Stimulated activated CD4-positive, alpha-beta T cell treated with anti-CD3 and anti-CD28 coated beads, Interleukin-4, amount 100 ng/mL, for 4 hours (primary cell): ENCODE data around the gene HBB.
"Not testable (repeated sequence)": the region's sequence is repeated elsewhere in the genome, so short reads cannot be mapped to it uniquely, and the experiment has no call there.

Experiments
- DNase-seq, 2 experiments: peaks; one replicate each; pipeline ENCODE4 v3.0.0-alpha.2; 2020

HBB gene

DNA sequence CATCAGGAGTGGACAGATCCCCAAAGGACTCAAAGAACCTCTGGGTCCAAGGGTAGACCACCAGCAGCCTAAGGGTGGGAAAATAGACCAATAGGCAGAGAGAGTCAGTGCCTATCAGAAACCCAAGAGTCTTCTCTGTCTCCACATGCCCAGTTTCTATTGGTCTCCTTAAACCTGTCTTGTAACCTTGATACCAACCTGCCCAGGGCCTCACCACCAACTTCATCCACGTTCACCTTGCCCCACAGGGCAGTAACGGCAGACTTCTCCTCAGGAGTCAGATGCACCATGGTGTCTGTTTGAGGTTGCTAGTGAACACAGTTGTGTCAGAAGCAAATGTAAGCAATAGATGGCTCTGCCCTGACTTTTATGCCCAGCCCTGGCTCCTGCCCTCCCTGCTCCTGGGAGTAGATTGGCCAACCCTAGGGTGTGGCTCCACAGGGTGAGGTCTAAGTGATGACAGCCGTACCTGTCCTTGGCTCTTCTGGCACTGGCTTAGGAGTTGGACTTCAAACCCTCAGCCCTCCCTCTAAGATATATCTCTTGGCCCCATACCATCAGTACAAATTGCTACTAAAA, at the start of gene HBB:
Gene HBB (minus strand): TSS at position 340 of the 579 bp plus-strand sequence. CDS start 50 bp downstream, at position 290.
- DNase-seq: no peak

DNA sequence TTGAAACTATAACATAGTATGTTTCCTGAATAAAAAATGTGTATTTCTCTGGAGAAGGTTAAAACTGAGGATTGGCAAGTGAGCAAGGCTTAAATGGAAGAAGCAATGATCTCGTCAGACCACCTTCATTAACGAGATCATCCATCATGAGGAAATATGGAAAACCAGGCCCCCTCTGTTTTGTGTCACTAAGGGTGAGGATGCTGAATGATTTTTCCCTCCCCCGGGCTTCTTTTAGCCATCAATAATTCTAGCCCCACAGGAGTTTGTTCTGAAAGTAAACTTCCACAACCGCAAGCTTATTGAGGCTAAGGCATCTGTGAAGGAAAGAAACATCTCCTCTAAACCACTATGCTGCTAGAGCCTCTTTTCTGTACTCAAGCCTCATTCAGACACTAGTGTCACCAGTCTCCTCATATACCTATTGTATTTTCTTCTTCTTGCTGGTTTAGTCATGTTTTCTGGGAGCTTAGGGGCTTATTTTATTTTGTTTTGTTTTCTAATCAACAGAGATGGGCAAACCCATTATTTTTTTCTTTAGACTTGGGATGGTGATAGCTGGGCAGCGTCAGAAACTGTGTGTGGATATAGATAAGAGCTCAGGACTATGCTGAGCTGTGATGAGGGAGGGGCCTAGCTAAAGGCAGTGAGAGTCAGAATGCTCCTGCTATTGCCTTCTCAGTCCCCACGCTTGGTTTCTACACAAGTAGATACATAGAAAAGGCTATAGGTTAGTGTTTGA, 48.7 kb upstream of the HBB start:
- no peak for DNase-seq

DNA sequence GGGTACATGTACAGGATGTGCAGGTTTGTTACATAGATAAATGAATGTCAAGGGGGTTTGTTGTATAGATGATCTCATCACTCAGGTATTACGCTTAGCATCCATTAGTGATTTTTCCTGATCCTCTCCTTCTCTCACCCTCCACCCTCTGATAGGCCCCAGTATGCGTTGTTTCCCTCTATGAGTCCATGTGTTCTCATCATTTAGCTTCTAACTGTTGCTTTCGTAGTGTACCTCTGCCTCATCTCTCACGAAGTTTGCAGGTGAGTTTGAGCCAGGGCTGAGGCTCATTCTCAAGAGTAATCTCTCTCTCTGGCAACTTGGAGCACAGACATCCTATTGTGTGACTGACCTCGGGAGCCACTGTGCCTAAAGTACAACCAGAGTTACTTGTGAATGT, 47.5 kb upstream of the HBB start:
- no peak for DNase-seq

DNA sequence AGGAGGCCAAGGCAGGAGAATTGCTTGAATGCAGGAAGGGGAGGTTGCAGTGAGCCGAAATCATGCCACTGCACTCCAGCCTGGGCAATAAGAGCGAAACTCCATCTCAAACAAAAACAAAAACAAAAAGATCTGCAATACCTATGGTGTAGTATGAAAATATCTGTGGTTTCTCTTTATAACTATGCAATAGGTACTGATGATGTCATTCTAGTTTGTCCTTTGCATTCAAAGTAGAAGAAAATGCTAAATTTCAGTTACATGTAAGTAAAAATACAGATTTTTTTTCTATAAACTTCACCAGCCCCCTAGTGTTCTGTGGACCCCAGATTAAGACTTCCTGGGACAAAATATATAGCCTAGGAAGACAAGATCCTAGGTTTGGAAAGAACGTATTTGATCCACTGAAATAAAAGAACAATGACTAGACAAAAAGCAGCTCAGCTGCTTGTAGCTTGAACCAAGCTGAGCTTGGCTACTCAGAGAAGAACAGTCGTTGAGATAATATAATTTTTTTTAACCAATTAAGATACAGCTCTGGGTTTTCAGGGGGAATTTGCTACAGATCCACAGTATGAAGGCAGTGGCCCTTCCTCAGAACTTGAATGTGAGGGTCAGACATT, 45.6 kb upstream of the HBB start:
- DNase-seq: no peak

DNA sequence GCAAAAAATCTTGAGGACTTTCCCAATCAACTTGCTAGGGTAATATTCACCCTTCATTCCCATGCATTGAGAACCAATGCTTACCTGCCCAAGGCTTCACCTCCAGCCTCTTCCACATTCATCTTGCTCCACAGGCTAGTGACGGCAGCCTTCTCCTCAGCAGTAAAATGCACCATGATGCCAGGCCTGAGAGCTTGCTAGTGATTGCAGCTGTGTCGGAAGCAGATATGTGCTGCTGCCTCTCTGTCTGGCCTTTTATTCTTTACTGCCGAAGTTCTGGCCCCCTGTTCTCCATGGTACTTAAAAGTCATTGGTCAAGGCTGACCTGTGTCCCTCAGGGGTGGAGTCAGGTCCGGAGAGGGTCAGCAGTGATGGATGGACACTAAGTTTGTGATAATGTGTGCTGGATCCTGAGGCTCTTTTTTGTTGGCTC, 42.9 kb upstream of the HBB start, which contains the start of gene HBE1:
Gene HBE1 (minus strand): TSS at position 231 of the 433 bp plus-strand sequence. CDS start 55 bp downstream, at position 176.
- DNase-seq: no peak

DNA sequence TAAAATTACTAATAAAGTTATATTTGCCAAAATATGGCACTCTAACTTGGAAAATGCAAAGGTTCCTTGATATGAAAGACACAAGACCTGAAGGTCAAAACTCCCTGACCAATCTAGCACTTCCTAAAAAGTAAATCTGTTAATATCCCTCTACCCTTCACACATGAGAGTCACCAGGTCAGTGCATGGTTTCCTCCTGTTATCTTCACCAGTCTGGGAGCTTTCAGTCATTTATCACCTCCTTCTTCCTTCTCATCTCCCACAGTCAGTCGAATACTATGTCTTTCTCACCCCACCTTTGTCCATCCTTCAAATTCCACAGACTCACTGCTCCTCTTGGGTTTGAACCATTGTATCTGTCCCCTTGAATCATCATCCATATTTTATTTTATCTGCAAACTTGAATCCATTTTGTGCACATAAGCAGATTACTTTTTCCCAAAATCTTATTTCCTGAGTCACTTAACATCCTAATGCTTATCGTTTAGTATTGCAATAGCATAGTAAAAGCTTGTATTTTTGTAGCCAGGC, 40.2 kb upstream of the HBB start:
- no peak for DNase-seq

DNA sequence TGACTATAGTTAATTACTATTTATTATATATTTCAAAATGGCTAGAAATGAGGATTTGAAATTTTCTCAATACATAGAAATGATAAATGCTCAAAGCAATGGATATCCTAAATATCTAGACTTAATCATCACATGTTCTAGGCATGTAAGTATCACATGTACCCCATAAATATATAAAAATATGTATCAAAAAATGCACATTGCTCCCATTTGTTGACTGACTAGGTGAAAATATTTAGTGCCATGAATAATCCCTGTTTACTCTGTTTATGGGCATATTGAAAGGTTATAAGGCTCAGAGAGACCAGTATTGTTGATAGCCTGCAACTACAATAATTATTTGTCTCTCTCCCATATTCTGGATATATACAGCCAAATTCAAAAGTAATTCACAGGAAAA, 39.7 kb upstream of the HBB start:
- DNase-seq: no peak

DNA sequence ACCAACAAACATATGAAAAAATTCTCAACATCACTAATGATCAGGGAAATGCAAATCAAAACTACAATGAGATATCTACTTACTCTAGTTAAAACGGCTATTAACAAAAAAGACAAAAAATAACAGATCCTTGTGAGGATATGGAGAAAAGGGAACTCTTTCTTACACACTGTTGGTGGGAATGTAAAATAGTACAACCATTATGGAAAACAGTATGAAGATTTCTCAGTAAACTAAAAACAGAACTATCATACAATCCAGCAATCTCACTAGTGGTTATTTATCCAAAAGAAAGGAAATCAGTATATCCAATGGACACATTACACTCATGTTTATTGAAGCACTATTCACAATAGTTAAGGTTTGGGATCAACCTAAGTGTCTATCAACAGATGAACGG, 39.0 kb upstream of the HBB start:
- DNase-seq: no peak

DNA sequence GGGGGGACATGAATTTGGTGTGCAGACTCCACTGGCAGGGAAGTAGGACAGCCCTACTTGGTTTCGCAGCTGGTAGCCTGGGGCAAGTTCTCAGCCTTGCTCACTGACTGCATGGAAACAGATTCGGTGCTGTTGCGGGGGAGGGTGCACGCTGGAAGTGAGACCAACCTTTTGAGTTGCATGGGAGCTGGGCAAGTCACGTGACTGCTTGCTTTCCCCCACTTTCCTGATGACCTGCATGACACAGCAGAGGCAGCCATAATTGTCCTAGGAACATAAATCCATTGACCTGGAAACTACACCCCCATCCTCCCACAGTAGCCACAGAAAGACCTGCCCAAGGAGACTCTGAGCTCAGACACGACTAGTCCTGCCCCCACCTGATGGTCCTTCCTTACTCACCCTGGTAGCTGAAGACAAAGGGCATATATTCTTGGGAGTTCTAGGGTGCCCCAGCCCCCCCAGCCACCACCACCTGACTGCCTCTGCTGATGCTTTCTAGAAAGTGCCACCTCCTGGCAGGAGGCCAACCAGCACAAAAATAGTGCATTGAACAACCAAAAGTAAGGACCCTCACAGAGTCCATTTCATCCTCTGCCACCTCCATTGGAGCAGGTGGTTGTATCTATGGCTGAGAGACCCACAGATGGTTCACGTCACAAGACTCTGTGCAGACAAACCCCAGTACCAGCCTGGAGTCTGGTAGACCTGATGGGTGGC, 31.8 kb upstream of the HBB start:
- no peak for DNase-seq

DNA sequence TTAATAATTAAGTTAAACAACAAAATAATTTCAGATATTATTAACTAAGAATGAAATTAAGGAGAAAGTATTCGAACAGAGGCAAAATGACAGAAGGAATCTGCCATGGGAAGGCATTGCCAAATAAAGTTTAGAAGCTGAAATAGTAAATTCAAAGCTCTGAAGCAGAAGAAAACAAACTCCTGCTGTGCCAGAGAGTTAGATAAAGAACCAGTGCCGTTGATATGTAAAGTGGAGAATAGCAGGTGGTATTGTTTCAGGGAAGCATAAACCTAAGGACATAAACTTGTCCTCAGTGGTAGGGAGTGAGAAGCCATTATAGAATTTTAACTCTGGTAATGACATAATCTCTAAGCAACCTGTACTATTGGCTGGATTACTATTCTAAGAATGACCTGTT, 30.4 kb upstream of the HBB start:
- no peak for DNase-seq

DNA sequence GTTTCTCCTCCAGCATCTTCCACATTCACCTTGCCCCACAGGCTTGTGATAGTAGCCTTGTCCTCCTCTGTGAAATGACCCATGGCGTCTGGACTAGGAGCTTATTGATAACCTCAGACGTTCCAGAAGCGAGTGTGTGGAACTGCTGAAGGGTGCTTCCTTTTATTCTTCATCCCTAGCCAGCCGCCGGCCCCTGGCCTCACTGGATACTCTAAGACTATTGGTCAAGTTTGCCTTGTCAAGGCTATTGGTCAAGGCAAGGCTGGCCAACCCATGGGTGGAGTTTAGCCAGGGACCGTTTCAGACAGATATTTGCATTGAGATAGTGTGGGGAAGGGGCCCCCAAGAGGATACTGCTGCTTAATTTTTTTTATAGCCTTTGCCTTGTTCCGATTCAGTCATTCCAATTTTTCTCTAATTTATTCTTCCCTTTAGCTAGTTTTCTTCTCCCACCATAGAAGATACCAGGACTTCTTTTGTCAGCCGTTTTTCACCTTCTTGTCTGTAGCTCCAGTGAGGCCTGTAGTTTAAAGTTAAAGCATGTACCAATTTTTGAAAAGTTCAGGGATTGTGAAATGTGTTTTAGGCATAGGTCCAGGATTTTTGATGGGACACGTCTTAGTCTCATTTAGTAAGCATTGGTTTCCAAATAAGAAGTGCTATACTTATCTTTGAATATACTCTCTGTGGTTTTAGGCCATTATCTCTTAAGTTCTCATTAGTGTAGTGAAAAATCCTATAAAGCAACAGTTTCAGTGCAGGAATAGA, 28.0 kb upstream of the HBB start, which contains the start of gene HBG2:
Gene HBG2 (minus strand): TSS at position 136 of the 768 bp plus-strand sequence. CDS start 53 bp downstream, at position 83.
- DNase-seq: not testable (repeated sequence)

DNA sequence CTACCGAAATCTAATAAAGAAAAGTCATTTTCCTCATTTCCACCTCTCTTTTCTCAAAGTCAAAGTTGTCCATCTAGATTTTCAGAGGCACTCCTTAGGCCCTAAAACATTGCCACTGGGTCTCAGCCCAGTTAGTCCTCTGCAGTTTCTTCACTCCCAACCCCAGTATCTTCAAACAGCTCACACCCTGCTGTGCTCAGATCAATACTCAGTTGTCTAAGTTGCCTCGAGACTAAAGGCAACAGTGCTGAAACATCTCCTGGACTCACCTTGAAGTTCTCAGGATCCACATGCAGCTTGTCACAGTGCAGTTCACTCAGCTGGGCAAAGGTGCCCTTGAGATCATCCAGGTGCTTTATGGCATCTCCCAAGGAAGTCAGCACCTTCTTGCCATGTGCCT, 27.2 kb upstream of the HBB start:
- DNase-seq: not testable (repeated sequence)

DNA sequence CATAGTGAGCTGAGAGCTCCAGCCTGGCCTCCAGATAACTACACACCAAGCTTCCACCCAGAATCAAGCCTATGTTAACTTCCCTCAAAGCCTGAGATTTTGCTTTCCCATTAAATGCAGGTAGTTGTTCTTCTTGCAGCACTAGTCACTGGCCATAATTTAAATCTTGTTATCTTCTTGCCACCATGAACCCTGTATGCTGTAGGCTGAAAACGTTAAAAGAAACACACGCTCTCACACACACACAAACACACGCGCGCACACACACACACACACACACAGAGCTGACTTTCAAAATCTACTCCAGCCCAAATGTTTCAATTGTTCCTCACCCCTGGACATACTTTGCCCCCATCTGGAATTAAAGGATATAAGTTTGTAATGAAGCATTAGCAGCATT, 26.6 kb upstream of the HBB start:
- not testable (repeated sequence) for DNase-seq

DNA sequence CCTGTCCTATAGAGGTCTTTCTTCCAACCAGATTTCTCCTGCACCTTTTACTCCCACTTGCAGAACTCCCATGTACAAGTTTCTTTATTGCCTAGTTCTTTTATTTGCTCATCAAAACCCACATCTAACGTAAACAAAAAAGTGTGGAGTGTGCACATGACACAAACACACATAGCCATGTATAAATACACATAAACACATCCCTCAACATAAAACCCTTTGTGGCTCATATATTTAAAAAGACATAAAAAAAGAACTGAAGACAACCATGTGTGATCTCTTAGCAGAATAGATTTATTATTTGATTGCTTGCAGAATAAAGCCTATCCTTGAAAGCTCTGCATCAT, 26.0 kb upstream of the HBB start:
- no peak for DNase-seq

DNA sequence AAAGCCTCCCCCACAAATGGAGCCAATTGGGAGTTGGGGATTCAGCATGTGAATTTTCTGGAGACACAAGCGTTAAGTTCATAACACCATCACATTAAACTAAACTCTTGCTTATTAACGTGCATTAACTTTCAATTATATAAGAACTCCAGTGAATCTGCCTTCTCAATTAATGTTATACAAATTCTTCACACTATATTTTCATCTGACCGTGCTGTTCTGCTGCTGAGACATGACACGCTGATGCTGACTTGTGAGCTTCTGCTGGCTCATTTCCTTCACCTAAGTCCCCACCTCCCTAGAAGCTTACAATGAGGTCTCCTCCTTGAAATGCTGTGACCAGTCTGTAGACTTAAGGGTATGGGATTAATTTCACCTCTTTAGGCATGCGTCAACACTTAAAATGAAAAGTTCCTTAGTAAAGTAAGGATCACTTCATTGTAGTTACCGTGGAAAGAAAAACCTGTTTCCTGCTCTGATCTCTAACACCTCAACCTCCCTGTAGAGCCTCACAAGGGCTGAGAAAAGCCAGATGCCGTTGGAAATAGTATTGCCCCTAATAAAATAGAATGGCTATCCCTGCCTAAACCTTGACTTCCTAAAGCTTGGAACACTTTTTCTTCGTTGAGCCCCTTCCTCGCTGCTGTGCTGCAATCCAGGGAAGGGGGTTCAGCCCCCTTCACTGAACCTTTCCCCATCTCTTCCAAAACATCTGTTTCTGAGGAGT, 25.5 kb upstream of the HBB start:
- DNase-seq: no peak

DNA sequence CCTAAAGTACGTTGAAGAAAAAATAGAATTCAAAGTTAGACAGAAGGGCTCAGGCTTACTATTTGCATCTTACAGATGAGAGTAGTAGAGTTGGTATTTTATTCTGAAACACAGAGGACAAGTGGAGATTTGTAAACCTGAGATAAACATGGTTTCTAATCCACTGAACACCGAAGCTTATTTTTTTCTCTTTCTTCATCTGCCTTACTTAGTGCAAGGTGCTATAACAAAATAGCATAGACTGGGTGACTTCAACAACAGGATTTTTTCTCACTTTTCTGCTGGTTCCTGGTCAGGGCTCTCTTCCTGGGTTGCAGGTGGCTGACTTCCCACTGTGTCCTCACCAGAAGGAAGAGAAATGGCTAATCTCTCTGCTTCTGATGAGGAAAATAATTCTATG, 24.9 kb upstream of the HBB start:
- DNase-seq: no peak

DNA sequence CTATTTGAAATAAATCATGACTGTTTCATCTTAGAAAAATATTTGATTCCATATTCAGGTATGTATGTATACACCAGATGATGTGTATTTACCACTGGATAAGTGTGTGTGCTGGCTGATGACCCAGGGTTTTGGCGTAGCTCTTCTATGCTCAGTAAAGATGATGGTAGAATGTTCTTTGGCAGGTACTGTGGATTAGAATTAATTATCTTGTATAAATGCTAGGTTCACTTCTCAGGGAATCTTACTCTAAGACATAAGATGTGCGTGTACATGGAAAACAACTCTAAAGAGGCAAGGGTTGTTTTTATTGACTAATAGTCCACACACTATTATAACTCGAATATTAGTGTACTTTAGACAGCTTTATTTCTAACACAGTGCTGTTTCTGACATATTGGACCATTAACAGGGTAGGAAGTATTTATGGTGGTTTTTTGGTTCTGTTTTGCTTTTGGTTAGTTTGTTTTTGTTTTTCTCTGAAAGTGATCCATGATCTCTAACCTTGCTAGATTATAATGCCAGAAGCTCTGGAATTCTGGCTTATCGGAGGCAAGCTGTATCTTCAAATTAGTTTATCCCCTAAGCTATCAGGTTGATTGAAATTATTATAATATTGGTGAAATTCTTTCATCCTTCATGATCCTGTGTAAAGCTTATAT, 23.8 kb upstream of the HBB start:
- no peak for DNase-seq

DNA sequence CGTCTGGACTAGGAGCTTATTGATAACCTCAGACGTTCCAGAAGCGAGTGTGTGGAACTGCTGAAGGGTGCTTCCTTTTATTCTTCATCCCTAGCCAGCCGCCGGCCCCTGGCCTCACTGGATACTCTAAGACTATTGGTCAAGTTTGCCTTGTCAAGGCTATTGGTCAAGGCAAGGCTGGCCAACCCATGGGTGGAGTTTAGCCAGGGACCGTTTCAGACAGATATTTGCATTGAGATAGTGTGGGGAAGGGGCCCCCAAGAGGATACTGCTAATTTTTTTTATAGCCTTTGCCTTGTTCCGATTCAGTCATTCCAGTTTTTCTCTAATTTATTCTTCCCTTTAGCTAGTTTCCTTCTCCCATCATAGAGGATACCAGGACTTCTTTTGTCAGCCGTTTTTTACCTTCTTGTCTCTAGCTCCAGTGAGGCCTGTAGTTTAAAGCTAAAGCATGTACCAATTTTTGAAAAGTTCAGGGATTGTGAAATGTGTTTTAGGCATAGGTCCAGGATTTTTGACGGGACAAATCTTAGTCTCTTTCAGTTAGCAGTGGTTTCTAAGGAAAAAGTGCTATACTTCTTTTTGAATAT, 23.0 kb upstream of the HBB start, which contains the start of gene HBG1:
Gene HBG1 (minus strand): TSS at position 51 of the 590 bp plus-strand sequence. CDS start 53 bp downstream, outside the sequence.
- not testable (repeated sequence) for DNase-seq

DNA sequence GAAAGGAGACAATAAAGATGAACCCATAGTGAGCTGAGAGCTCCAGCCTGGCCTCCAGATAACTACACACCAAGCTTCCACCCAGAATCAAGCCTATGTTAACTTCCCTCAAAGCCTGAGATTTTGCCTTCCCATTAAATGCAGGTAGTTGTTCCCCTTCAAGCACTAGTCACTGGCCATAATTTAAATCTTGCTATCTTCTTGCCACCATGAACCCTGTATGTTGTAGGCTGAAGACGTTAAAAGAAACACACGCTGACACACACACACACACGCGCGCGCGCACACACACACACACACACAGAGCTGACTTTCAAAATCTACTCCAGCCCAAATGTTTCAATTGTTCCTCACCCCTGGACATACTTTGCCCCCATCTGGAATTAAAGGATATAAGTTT, 21.6 kb upstream of the HBB start:
- DNase-seq: not testable (repeated sequence)

DNA sequence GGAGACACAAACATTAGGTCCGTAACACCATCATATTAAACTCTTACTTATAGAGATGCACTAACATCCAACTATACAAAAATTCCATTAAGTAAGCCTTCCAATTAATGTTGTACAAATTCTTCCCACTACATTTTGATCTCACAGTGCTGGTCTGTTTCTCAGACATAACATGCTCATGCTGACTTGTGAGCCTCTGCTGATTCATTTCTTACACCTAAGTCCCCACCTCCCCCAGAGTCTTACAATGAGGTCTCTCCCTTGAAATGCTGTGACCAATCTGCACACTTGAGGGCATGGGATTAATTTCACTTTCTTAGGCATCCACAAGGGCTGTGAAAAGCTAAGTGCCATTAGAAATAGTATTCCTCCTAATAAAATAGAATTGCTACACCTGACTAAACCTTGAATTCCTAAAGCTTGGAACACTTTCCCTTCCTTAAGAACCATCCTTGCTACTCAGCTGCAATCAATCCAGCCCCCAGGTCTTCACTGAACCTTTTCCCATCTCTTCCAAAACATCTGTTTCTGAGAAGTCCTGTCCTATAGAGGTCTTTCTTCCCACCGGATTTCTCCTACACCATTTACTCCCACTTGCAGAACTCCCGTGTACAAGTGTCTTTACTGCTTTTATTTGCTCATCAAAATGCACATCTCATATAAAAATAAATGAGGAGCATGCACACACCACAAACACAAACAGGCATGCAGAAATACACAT, 20.8 kb upstream of the HBB start:
- DNase-seq: no peak
